NB4 (cell line): ENCODE results near the gene SCAP.

Experiments
- MYC ChIP-seq: IDR thresholded peaks from 2 replicates; pipeline ENCODE4 v1.6.1; 2011; ENCODE audit warnings: low read depth, low read length
- POLR2A ChIP-seq: IDR thresholded peaks from 2 replicates; pipeline ENCODE4 v1.6.1; 2011; ENCODE audit warnings: mild to moderate bottlenecking; ENCODE audit not compliant: insufficient read length; ENCODE audit errors: extremely low read depth
- TF ChIP-seq, protein P1 (sequence below): IDR thresholded peaks from 2 replicates; pipeline ENCODE4 v1.6.1; 2011; ENCODE audit warnings: low read depth, low read length
- TF ChIP-seq, protein P2 (sequence below): IDR thresholded peaks from one replicate; pipeline ENCODE4 v1.5.1; 2012; ENCODE audit warnings: low read depth, low read length

DNA sequence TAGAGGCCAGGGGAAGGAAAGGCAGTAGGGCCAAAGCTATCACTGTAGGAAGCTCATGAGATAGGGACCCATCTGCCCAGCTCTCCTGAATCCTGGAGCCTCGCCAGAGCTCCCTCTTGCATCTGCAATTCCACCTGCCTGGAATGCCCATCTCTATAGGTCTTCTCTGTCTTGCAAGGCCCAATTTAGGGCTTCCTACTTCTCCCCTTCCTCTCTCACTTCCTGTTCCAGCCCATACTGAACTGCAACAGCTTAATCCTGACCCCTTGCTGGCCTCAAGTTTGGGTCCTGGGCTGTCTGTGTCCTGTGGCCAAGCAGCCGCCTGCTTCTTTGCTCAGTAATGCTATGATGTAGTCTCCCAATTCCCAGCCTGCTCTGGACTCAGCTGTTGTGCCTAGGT, 98.6 kb downstream of the SCAP start:
- TF ChIP-seq POLR2A (no peak), MYC (no peak)
- TF ChIP-seq, protein P1, sequence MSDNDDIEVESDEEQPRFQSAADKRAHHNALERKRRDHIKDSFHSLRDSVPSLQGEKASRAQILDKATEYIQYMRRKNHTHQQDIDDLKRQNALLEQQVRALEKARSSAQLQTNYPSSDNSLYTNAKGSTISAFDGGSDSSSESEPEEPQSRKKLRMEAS, result no peak
- TF ChIP-seq, protein P2, sequence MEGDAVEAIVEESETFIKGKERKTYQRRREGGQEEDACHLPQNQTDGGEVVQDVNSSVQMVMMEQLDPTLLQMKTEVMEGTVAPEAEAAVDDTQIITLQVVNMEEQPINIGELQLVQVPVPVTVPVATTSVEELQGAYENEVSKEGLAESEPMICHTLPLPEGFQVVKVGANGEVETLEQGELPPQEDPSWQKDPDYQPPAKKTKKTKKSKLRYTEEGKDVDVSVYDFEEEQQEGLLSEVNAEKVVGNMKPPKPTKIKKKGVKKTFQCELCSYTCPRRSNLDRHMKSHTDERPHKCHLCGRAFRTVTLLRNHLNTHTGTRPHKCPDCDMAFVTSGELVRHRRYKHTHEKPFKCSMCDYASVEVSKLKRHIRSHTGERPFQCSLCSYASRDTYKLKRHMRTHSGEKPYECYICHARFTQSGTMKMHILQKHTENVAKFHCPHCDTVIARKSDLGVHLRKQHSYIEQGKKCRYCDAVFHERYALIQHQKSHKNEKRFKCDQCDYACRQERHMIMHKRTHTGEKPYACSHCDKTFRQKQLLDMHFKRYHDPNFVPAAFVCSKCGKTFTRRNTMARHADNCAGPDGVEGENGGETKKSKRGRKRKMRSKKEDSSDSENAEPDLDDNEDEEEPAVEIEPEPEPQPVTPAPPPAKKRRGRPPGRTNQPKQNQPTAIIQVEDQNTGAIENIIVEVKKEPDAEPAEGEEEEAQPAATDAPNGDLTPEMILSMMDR, result no peak
